ENCODE data around the gene NTSR1. TPM values are rescaled to one million over a fixed set of nuclear protein-coding genes. Genes with fewer than 3 reads are reported as not detected.

The NTSR1 gene
- total RNA-seq, 4 donors from 2014 or later, result 0.04 to 0.13 TPM; not detected in 2

DNA sequence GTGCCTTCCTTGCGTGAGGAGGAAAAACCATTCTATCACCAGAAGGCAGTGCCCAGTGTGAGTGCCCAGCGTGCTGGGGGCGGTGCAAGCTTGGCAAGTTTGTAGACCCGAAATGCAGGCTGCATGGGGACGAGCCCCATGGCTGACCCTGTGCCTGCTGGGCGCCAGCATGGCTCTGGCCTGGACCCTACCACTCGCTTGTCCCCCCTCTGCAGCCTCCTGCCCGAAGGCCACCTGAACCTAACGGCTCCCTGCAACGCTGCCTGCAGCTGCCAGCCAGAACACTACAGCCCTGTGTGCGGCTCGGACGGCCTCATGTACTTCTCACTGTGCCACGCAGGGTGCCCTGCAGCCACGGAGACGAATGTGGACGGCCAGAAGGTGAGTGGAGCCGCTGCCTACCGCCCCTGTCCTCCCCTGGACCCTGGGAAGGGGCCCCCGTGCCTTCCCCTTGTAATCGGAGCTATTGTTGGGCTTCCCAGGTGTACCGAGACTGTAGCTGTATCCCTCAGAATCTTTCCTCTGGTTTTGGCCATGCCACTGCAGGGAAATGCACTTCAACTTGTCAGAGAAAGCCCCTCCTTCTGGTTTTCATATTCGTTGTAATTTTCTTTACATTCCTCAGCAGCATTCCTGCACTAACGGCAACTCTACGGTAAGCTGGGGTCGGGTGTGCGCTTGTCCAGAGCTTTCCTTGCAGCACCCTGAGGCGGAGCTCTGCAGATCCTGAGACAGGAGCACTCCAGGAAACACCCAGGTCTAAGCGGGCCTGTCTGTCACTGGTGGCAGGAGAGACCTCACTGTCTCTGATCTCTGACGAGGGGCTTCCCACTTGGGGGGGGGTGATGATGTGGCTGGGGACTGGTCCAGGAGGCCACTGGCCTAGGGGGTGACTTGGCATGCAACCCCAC lies 40.9 kb upstream of the NTSR1 start:
- Histone ChIP-seq H3K27ac (no peak overlapping the region), H3K4me1 (peaks cover 0 to 3% of the 10 kb centered on the region in 2 donors), H3K9me3 (no peaks in the 10 kb centered on the region), H3K36me3 (no peaks in the 10 kb centered on the region), H3K4me3 (no peak overlapping the region), H3K27me3 (no peaks in the 10 kb centered on the region)
- DNase-seq (no peak), ATAC-seq (no peak)
- intact Hi-C loops (cut with DNase I; ENCODE audit: low total_unique reads), result loop anchor here (1.0 kb wide), 2 partner anchors 124 to 141 kb away; no protein-coding TSS in a partner anchor
- TF ChIP-seq, protein P1, sequence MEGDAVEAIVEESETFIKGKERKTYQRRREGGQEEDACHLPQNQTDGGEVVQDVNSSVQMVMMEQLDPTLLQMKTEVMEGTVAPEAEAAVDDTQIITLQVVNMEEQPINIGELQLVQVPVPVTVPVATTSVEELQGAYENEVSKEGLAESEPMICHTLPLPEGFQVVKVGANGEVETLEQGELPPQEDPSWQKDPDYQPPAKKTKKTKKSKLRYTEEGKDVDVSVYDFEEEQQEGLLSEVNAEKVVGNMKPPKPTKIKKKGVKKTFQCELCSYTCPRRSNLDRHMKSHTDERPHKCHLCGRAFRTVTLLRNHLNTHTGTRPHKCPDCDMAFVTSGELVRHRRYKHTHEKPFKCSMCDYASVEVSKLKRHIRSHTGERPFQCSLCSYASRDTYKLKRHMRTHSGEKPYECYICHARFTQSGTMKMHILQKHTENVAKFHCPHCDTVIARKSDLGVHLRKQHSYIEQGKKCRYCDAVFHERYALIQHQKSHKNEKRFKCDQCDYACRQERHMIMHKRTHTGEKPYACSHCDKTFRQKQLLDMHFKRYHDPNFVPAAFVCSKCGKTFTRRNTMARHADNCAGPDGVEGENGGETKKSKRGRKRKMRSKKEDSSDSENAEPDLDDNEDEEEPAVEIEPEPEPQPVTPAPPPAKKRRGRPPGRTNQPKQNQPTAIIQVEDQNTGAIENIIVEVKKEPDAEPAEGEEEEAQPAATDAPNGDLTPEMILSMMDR (IDR thresholded peaks at IDR 0.05 in 4 of 5, conservative IDR thresholded peaks at IDR 0.05 in 1 of 5), result no peak
- no peak for TF ChIP-seq POLR2A (IDR thresholded peaks at IDR 0.05)
- in situ Hi-C loops (cut with MboI; ENCODE audit: low sequenced_read_pairs in 4 of 4), result loop anchor here in 3 of 4 donors (5.0 to 25.0 kb wide), 2 partner anchors 120 to 140 kb away; partner anchors contain the start of gene MRGBP (in 1 of the 3)

DNA sequence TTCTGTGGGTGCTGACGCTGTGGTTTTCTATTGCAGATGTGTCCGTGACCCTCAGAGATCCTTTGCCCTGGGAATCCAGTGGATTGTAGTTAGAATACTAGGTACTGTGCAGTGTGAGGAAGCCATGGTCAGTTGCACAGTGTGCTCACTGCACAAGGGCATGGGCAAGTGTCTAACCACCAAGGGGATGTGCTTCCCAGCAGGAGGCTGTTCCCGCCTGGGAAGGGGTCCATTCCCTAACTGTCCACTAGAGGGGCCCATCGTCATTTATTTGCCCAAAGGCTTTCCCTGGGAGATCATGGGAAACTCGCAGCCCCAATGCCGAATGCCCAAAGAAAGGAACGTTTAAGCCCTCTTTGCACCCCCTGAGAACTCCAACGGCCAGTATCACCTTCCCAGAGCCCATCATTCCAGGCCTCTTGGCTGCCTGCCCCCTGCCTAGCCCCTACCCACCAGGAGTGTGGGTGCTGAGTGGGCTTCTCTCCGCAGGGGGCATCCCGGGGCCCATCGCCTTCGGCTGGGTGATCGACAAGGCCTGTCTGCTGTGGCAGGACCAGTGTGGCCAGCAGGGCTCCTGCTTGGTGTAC lies 40.1 kb upstream of the NTSR1 start:
- Histone ChIP-seq H3K36me3 (no peaks in the 10 kb centered on the region), H3K4me3 (no peak overlapping the region), H3K27me3 (peaks cover 0 to 2% (median 0%) of the 10 kb centered on the region in 3 donors), H3K27ac (no peak overlapping the region), H3K4me1 (peaks cover 0 to 3% of the 10 kb centered on the region in 2 donors), H3K9me3 (no peaks in the 10 kb centered on the region)
- intact Hi-C loops (cut with DNase I; ENCODE audit: low total_unique reads), result loop anchor here (1.0 kb wide), 2 partner anchors 123 to 140 kb away; no protein-coding TSS in a partner anchor
- in situ Hi-C loops (cut with MboI; ENCODE audit: low sequenced_read_pairs in 4 of 4), result loop anchor here in 3 of 4 donors (5.0 to 25.0 kb wide), 2 partner anchors 119 to 139 kb away; partner anchors contain the start of gene MRGBP (in 1 of the 3)
- peak; percentile 64 to 74 for ATAC-seq
- DNase-seq, result peak; percentile 40 to 69
- TF ChIP-seq, protein P1 (IDR thresholded peaks at IDR 0.05 in 4 of 5, conservative IDR thresholded peaks at IDR 0.05 in 1 of 5), result peak; percentile 78 to 91 (median 87)
- no peak for TF ChIP-seq POLR2A (IDR thresholded peaks at IDR 0.05)

DNA sequence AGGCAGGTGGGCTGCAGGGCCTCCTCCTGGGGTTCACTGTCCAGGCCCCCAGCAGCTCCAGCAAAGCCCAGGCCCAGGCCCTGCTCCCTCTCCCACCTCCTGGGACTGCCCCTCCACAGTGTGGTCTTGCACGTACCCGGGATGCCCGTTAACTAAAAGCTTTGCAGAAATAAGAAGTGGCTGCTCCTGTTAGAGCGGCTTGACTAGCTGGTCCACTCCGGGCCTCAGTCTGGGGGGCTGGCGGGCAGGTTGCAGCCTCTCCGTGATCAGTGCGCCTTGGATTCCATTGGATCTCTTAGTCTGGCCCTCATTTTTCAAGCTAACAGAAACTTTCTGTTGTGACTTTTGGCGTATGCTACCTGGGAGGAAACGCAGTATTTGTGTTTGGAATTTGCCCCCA lies 39.4 kb upstream of the NTSR1 start:
- peaks cover 0 to 9% (median 0%) of the 10 kb centered on the region in 3 donors for H3K27me3 ChIP-seq
- peaks cover 0 to 3% of the 10 kb centered on the region in 2 donors for H3K4me1 ChIP-seq
- in situ Hi-C loops (cut with MboI; ENCODE audit: low sequenced_read_pairs in 4 of 4), result loop anchor here in 3 of 4 donors (5.0 to 25.0 kb wide), 2 partner anchors 118 to 138 kb away; partner anchors contain the start of gene MRGBP (in 1 of the 3)
- ATAC-seq (no peak), DNase-seq (no peak)
- H3K36me3 ChIP-seq, result no peaks in the 10 kb centered on the region
- no peak overlapping the region for H3K27ac ChIP-seq
- no peak overlapping the region for H3K4me3 ChIP-seq
- no peaks in the 10 kb centered on the region for H3K9me3 ChIP-seq
- TF ChIP-seq, protein P1 (IDR thresholded peaks at IDR 0.05 in 4 of 5, conservative IDR thresholded peaks at IDR 0.05 in 1 of 5), result no peak
- no peak for TF ChIP-seq POLR2A (IDR thresholded peaks at IDR 0.05)
- intact Hi-C loops (cut with DNase I; ENCODE audit: low total_unique reads), result no loop called here

DNA sequence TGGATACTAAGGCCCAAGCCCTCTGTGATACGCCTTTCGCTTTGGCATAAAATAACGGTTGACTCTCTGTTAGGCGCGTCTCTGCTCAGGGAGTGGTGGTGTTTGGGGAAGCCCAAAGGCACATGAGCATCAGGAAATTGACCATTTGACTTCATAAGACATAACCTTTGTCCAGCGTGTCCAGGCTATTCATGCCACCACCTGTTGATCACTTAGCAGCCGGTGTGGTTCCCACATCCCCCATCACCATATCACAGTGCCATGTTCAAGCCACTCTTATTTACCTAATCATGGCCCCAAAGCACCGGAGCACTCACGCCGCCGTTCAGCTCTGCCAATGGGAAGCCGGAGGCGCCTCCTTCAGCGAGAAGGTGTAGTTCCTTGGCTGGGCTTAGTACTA lies 38.5 kb upstream of the NTSR1 start:
- in situ Hi-C loops (cut with MboI; ENCODE audit: low sequenced_read_pairs in 4 of 4) (loop anchor here in 2 of 4 donors (10.0 to 25.0 kb wide), 2 partner anchors 117 to 135 kb away; partner anchors contain the start of genes MRGBP (in 1 of the 2) and OGFR (in 1 of the 2)), intact Hi-C loops (cut with DNase I; ENCODE audit: low total_unique reads) (no loop called here)
- Histone ChIP-seq H3K27ac (no peak overlapping the region), H3K4me1 (peaks cover 0 to 3% of the 10 kb centered on the region in 2 donors), H3K27me3 (peaks cover 3 to 11% (median 6%) of the 10 kb centered on the region in 3 donors), H3K9me3 (no peaks in the 10 kb centered on the region), H3K4me3 (no peak overlapping the region), H3K36me3 (no peaks in the 10 kb centered on the region)
- TF ChIP-seq POLR2A (IDR thresholded peaks at IDR 0.05), result no peak
- TF ChIP-seq, protein P1 (IDR thresholded peaks at IDR 0.05 in 4 of 5, conservative IDR thresholded peaks at IDR 0.05 in 1 of 5), result no peak
- ATAC-seq (no peak), DNase-seq (no peak)
